Sciatic nerve (tissue), 2 donors: ENCODE data around the gene RFX7. TPM values are rescaled to one million over a fixed set of nuclear protein-coding genes. Genes with fewer than 3 reads are reported as not detected.

Experiments
- ATAC-seq: fragments of 200-7000 bp; cut with Tn5 transposase; one replicate; pipeline ENCODE4 v1.9.1; 2020; ENCODE audit warnings: mild to moderate bottlenecking, moderate library complexity
- DNase-seq: peaks from one replicate; pipeline ENCODE4 v3.0.0-alpha.2; 2020; ENCODE audit warnings: low spot score
- intact Hi-C: fragments of 100-400 bp; cut with DNase I; formaldehyde crosslinking; loops from one replicate; pipeline ENCODE4 v1.14.2; 2022
- total RNA-seq: library from RNA; stranded (reverse); fragmentation: NEBNext Ultra II Directional; extraction: Animal tissue kit (Norgen Biotek cat#: 25700); gene quantifications from one replicate; pipeline ENCODE4 v1.2.1, GENCODE V29; 2021
- donor health status: DM: no; HTN: no; CAD: no.
- donor health status: DM: no; HTN: no; CAD: no.

The RFX7 gene
- total RNA-seq, 1 donor from 2014 or later: 19.6 TPM

DNA sequence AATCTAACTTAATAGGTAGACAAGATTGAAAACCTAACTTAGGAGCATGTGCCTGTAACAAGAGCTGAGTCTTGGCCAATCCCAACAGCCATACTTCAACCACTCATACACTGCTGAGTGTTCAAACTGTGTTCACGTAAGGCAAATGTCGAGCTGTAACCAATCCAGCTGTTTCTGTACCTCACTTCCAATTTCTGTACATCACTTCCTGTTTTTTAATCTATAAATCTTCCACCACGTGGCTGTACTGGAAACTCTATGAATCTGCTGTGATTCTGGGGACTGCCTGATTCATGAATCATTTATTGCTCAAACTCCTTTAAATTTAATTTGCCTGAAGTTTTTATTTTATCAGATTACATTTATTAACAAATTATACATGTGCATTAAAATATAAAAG, 205.7 kb downstream of the RFX7 start:
- ATAC-seq (no peak), DNase-seq (no peak)
- intact Hi-C loops: no loop called here

Other genes starting within 250 kb of the RFX7 start
- 8.1 TPM for gene TEX9, start 121.5 kb upstream of the RFX7 start, total RNA-seq
- 5.1 TPM for gene MNS1, start 221.3 kb upstream of the RFX7 start, total RNA-seq